AG09309 (cell line): ENCODE data around the gene WASF3.

Source experiments
- DNase-seq: peaks from one replicate; pipeline ENCODE4 v3.0.0-alpha.2; 2010; ENCODE audit warnings: low read depth
- H3K4me3 ChIP-seq: 2 replicates; pipeline ENCODE4 v1.5.1; 2011; ENCODE audit warnings: mild to moderate bottlenecking, low read depth, low read length, moderate library complexity; ENCODE audit not compliant: control insufficient read depth
- CTCF ChIP-seq: IDR thresholded peaks from 2 replicates; pipeline ENCODE4 v1.5.1; 2011; ENCODE audit warnings: mild to moderate bottlenecking, low read depth, low read length, inconsistent platforms; ENCODE audit not compliant: insufficient read depth, control insufficient read depth; ENCODE audit errors: missing control alignments

Gene WASF3, protein sequence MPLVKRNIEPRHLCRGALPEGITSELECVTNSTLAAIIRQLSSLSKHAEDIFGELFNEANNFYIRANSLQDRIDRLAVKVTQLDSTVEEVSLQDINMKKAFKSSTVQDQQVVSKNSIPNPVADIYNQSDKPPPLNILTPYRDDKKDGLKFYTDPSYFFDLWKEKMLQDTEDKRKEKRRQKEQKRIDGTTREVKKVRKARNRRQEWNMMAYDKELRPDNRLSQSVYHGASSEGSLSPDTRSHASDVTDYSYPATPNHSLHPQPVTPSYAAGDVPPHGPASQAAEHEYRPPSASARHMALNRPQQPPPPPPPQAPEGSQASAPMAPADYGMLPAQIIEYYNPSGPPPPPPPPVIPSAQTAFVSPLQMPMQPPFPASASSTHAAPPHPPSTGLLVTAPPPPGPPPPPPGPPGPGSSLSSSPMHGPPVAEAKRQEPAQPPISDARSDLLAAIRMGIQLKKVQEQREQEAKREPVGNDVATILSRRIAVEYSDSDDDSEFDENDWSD

GRCh38 chr13:26557393-26558073 is at the start of gene WASF3:
Gene WASF3 (plus strand): TSS chr13:26557683. CDS start chr13:26642271, 84,588 bp downstream.
- H3K4me3 ChIP-seq = peak within 1 kb of the TSS; percentile 56
- no peak for TF ChIP-seq CTCF
- peak; percentile 64 for DNase-seq

GRCh38 chr13:26508885-26509284 is 48.6 kb upstream of the WASF3 start:
- H3K4me3 ChIP-seq = no peak overlapping the region
- TF ChIP-seq CTCF = no peak
- peak; percentile 77 for DNase-seq

- no peak overlapping the region for H3K4me3 ChIP-seq
- TF ChIP-seq CTCF = no peak
- no peak for DNase-seq
Measured at GRCh38 chr13:26509491-26509890, 48.0 kb upstream of the WASF3 start.

GRCh38 chr13:26513931-26514330 is 43.6 kb upstream of the WASF3 start:
- DNase-seq = no peak
- H3K4me3 ChIP-seq = no peak overlapping the region
- no peak for TF ChIP-seq CTCF

- no peak overlapping the region for H3K4me3 ChIP-seq
- DNase-seq = no peak
- no peak for TF ChIP-seq CTCF
Measured at GRCh38 chr13:26515721-26516120, 41.8 kb upstream of the WASF3 start.

GRCh38 chr13:26517936-26518335 is 39.5 kb upstream of the WASF3 start:
- H3K4me3 ChIP-seq = no peak overlapping the region

More at GRCh38 chr13:26517936-26518335, 39.5 kb upstream of the WASF3 start:
- no peak for TF ChIP-seq CTCF
- DNase-seq = no peak
